Left lung (tissue), 10 donors: ENCODE results near the gene LY6G5B. TPM values are rescaled to one million over a fixed set of nuclear protein-coding genes. Genes with fewer than 3 reads are reported as not detected.
A peak's percentile ranks its signal among the peaks of the same experiment; 100 is the strongest.

Experiments used
- ATAC-seq: fragments of 200-7000 bp; cut with Tn5 transposase; one replicate; pipeline ENCODE4 v1.9.1; 2020; ENCODE audit warnings: moderate library complexity
- DNase-seq, 4 donors: peaks; one replicate each; pipeline ENCODE4 v3.0.0-alpha.2; 2013 to 2020
- H3K27ac ChIP-seq, 2 donors: fragments of 200-600 bp; sonication (generic) in 1 of 2; one replicate each; pipeline versions ENCODE4 v1.5.0 to v1.8.0; 2020 to 2021
- H3K27me3 ChIP-seq, 2 donors: fragments of 200-600 bp; sonication (generic) in 1 of 2; one replicate each; pipeline versions ENCODE4 v1.5.0 to v1.8.0; 2020 to 2021
- H3K36me3 ChIP-seq, 2 donors: fragments of 200-600 bp; sonication (generic) in 1 of 2; one replicate each; pipeline versions ENCODE4 v1.5.0 to v1.8.0; 2020 to 2021
- H3K4me1 ChIP-seq, 2 donors: fragments of 200-600 bp; one replicate each; pipeline ENCODE4 v1.8.0; 2021
- H3K4me3 ChIP-seq, 2 donors: fragments of 200-600 bp; sonication (generic) in 1 of 2; one replicate each; pipeline versions ENCODE4 v1.5.0 to v1.8.0; 2020 to 2021; ENCODE audit warnings: mild to moderate bottlenecking in 1 of 2
- H3K9me3 ChIP-seq, 2 donors: fragments of 200-600 bp; sonication (generic) in 1 of 2; one replicate each; pipeline versions ENCODE4 v1.5.0 to v1.8.0; 2020 to 2021
- CTCF ChIP-seq, 2 donors: fragments of 200-600 bp; sonication (generic) in 1 of 2; IDR thresholded peaks; one replicate each; pipeline versions ENCODE4 v1.5.0 to v1.8.0; 2021; ENCODE audit warnings: antibody characterized with exemption in 2 of 2
- intact Hi-C, 2 donors: fragments of 100-400 bp; cut with DNase I; formaldehyde crosslinking; loops; one replicate each; pipeline versions ENCODE4 v1.11.2 to v1.14.2; 2022
- polyA plus RNA-seq, 6 donors: library from polyadenylated mRNA; unstranded; fragments of 120-200 nt; gene quantifications; one replicate each; pipeline ENCODE4 v1.2.1, GENCODE V29; 2013; ENCODE audit not compliant: insufficient read length in 6 of 6
- total RNA-seq, 2 donors: library from RNA; stranded (reverse); fragmentation: NEBNext Ultra II Directional; extraction: Animal tissue kit (Norgen Biotek cat#: 25700); gene quantifications; one replicate each; pipeline ENCODE4 v1.2.1, GENCODE V29; 2021
- donor health status: DM: no; HTN: yes; CAD: no.
- donor health status: DM: no; HTN: no; CAD: no.

Gene LY6G5B
- total and polyA plus RNA-seq, 8 donors: 6.9 to 41.0 (median 30.1) TPM

GRCh38 chr6:31663126-31663960 is 6.4 kb upstream of the LY6G5B start:
- Histone ChIP-seq H3K4me1 (peaks cover 31 to 72% of the 10 kb centered on the region in 2 donors), H3K27me3 (no peaks in the 10 kb centered on the region), H3K27ac (peak overlapping the region; percentile 93 to 94), H3K4me3 (peak overlapping the region; percentile 57 to 66), H3K36me3 (peaks cover 0 to 38% of the 10 kb centered on the region in 2 donors), H3K9me3 (no peaks in the 10 kb centered on the region)
- intact Hi-C loops: no loop called here
- ATAC-seq: no peak
- DNase-seq: no peak
- no peak for TF ChIP-seq CTCF (IDR thresholded peaks at IDR 0.05)

- ATAC-seq: no peak
- no peaks in the 10 kb centered on the region for H3K27me3 ChIP-seq
- H3K4me1 ChIP-seq: peaks cover 23 to 67% of the 10 kb centered on the region in 2 donors
- TF ChIP-seq CTCF (IDR thresholded peaks at IDR 0.05): no peak
- intact Hi-C loops: no loop called here
- H3K9me3 ChIP-seq: no peaks in the 10 kb centered on the region
- H3K4me3 ChIP-seq: peak overlapping the region; percentile 57 to 66
- peak in 1 of 4 donors; percentile 66 for DNase-seq
- peaks cover 0 to 47% of the 10 kb centered on the region in 2 donors for H3K36me3 ChIP-seq
- H3K27ac ChIP-seq: peak overlapping the region; percentile 93 to 94
Measured at GRCh38 chr6:31663961-31664789, 5.6 kb upstream of the LY6G5B start.

- peak; percentile 90 to 96 (median 94) for DNase-seq
- TF ChIP-seq CTCF (IDR thresholded peaks at IDR 0.05): no peak
- Histone ChIP-seq H3K9me3 (no peaks in the 10 kb centered on the region), H3K4me3 (peak within 1 kb of the TSS; percentile 57 to 66), H3K27ac (peak within 1 kb of the TSS; percentile 93 to 94), H3K27me3 (no peaks in the 10 kb centered on the region), H3K36me3 (peaks cover 0 to 54% of the 10 kb centered on the region in 2 donors), H3K4me1 (peaks cover 19 to 60% of the 10 kb centered on the region in 2 donors)
- intact Hi-C loops: no loop called here
- peak; percentile 73 for ATAC-seq
Measured at GRCh38 chr6:31664790-31665500, 4.8 kb upstream of the LY6G5B start, which contains the start of gene GPANK1. GPANK1 (minus strand) TSS chr6:31664997; CDS start chr6:31664478, 519 bp downstream.

GRCh38 chr6:31665501-31666336 is 4.1 kb upstream of the LY6G5B start, which contains the start of gene CSNK2B:
CSNK2B (plus strand) TSS chr6:31666080; CDS start chr6:31666832, 752 bp downstream.
- H3K9me3 ChIP-seq: no peaks in the 10 kb centered on the region
- peaks cover 0 to 62% of the 10 kb centered on the region in 2 donors for H3K36me3 ChIP-seq
- H3K4me3 ChIP-seq: peak within 1 kb of the TSS; percentile 57 to 66
- intact Hi-C loops: no loop called here
- peak; percentile 93 for ATAC-seq
- H3K27ac ChIP-seq: peak within 1 kb of the TSS; percentile 93 to 94
- peaks cover 19 to 58% of the 10 kb centered on the region in 2 donors for H3K4me1 ChIP-seq
- DNase-seq: peak; percentile 97 to 99 (median 98)
- TF ChIP-seq CTCF (IDR thresholded peaks at IDR 0.05): peak in 1 of 2 donors; percentile 26
- no peaks in the 10 kb centered on the region for H3K27me3 ChIP-seq
